H1 (cell line): ENCODE results near the gene PRG2. TPM values are rescaled to one million over a fixed set of nuclear protein-coding genes. Genes with fewer than 3 reads are reported as not detected.

Source experiments
- CTCF ChIA-PET: fragments of 300-600 bp; sonication (Branson Sonifier 250); formaldehyde crosslinking; loops from one replicate; lab custom pipeline; 2021; ENCODE audit not compliant: partially characterized antibody; lab: Charles Lee
- POLR2A ChIA-PET: fragments of 300-600 bp; sonication (Branson Sonifier 250); formaldehyde crosslinking; loops from one replicate; lab custom pipeline; 2021; ENCODE audit warnings: inconsistent platforms; ENCODE audit not compliant: partially characterized antibody; lab: Charles Lee
- DNase-seq, 2 experiments: peaks; one replicate each; pipeline versions ENCODE4 v3.0.0 to v3.0.0-alpha.2; 2010 to 2022; ENCODE audit warnings: low spot score in 2 of 2, low read depth in 1 of 2, mixed read lengths in 1 of 2
- FAIRE-seq: peaks from 2 replicates; lab custom pipeline; 2011; peaks lifted over from hg19 to GRCh38; lab: Jason Lieb, UNC
- H2AFZ ChIP-seq: 2 replicates; pipeline ENCODE4 v1.8.1; 2012; ENCODE audit warnings: low read length, inconsistent platforms
- H2AK5ac ChIP-seq: 2 replicates; pipeline ENCODE4 v1.6.1; 2013; ENCODE audit warnings: low read depth, low read length
- H2BK120ac ChIP-seq: replicated peaks from 2 replicates; pipeline ENCODE3; 2013; ENCODE audit warnings: low read depth, low read length, inconsistent platforms
- H2BK12ac ChIP-seq: 2 replicates; pipeline ENCODE4 v1.6.1; 2013; ENCODE audit warnings: low read depth, low read length
- H2BK15ac ChIP-seq: 2 replicates; pipeline ENCODE4 v1.6.1; 2013; ENCODE audit warnings: low read length
- H2BK20ac ChIP-seq: 2 replicates; pipeline ENCODE4 v1.6.1; 2013; ENCODE audit warnings: low read length
- H2BK5ac ChIP-seq: 2 replicates; pipeline ENCODE4 v1.6.1; 2013; ENCODE audit warnings: low read depth, low read length
- H3K14ac ChIP-seq: 2 replicates; pipeline ENCODE4 v1.6.1; 2013; ENCODE audit warnings: inconsistent platforms; ENCODE audit not compliant: insufficient read length
- H3K18ac ChIP-seq: 2 replicates; pipeline ENCODE4 v1.6.1; 2013; ENCODE audit warnings: low read length; ENCODE audit errors: extremely low read depth
- H3K23ac ChIP-seq: 2 replicates; pipeline ENCODE4 v1.6.1; 2013; ENCODE audit warnings: inconsistent platforms; ENCODE audit not compliant: insufficient read length
- H3K23me2 ChIP-seq: 2 replicates; pipeline ENCODE4 v1.6.1; 2013; ENCODE audit warnings: low read depth, low read length
- H3K27ac ChIP-seq: 2 replicates; pipeline ENCODE4 v1.6.1; 2011; ENCODE audit warnings: low read depth, low read length, inconsistent platforms
- H3K27me3 ChIP-seq, 4 experiments: replicated peaks in 1 of 4; 1 replicate in 1 of 4; 2 replicates in 3 of 4; pipeline versions ENCODE4 v1.6.1 to v1.8.1; 2011 to 2013; ENCODE audit warnings: low read length in 3 of 4, mild to moderate bottlenecking in 3 of 4, inconsistent platforms in 2 of 4, mixed read lengths in 2 of 4, moderate library complexity in 1 of 4; ENCODE audit not compliant: control insufficient read depth in 3 of 4, insufficient read depth in 3 of 4; ENCODE audit errors: extremely low read depth in 1 of 4
- H3K36me3 ChIP-seq, 4 experiments: 2 replicates each; pipeline versions ENCODE4 v1.6.1 to v1.8.1; 2011 to 2013; ENCODE audit warnings: mild to moderate bottlenecking in 4 of 4, low read length in 3 of 4, moderate library complexity in 2 of 4, control low read depth in 1 of 4, inconsistent platforms in 1 of 4; ENCODE audit not compliant: insufficient read depth in 4 of 4, control insufficient read depth in 2 of 4
- H3K4ac ChIP-seq: replicated peaks from 2 replicates; pipeline ENCODE3; 2013; ENCODE audit warnings: low read length, low read depth, mixed read lengths, inconsistent platforms; ENCODE audit not compliant: insufficient read length
- H3K4me1 ChIP-seq, 4 experiments: replicated peaks in 1 of 4; 1 replicate in 1 of 4; 2 replicates in 3 of 4; pipeline versions ENCODE4 v1.6.1 to v1.8.1; 2011 to 2013; ENCODE audit warnings: low read length in 3 of 4, inconsistent platforms in 2 of 4, mixed read lengths in 1 of 4; ENCODE audit not compliant: insufficient read depth in 4 of 4, control insufficient read depth in 3 of 4
- H3K4me2 ChIP-seq, 2 experiments: 2 replicates each; pipeline versions ENCODE4 v1.6.1 to v1.8.1; 2011 to 2013; ENCODE audit warnings: low read depth in 2 of 2, low read length in 2 of 2, control low read depth in 1 of 2, inconsistent platforms in 1 of 2, mild to moderate bottlenecking in 1 of 2; ENCODE audit not compliant: insufficient read depth in 1 of 2
- H3K4me3 ChIP-seq, 4 experiments: fragments of 200-600, 300-600 bp in 1 of 4; sonication (generic), shearing (Covaris generic), sonication (Bioruptor Twin) in 1 of 4; 2 replicates each; pipeline versions ENCODE4 v1.5.1 to v1.8.1; 2011 to 2016; ENCODE audit warnings: low read length in 4 of 4, low read depth in 3 of 4, control low read depth in 2 of 4, inconsistent platforms in 2 of 4, mild to moderate bottlenecking in 2 of 4, mixed read lengths in 1 of 4, moderate library complexity in 1 of 4; ENCODE audit not compliant: insufficient read depth in 2 of 4; ENCODE audit errors: extremely low read depth in 1 of 4
- H3K56ac ChIP-seq: replicated peaks from 2 replicates; pipeline ENCODE3; 2013; ENCODE audit warnings: low read depth, mild to moderate bottlenecking, mixed read lengths, low read length, inconsistent platforms; ENCODE audit not compliant: insufficient read length
- H3K79me1 ChIP-seq: 2 replicates; pipeline ENCODE4 v1.6.1; 2013; ENCODE audit warnings: low read depth, low read length, control low read depth
- H3K79me2 ChIP-seq, 2 experiments: 2 replicates each; pipeline versions ENCODE4 v1.6.1 to v1.8.1; 2012 to 2013; ENCODE audit warnings: low read length in 2 of 2, mild to moderate bottlenecking in 2 of 2, inconsistent platforms in 1 of 2; ENCODE audit not compliant: insufficient read depth in 2 of 2, control insufficient read depth in 1 of 2
- H3K9ac ChIP-seq, 4 experiments: replicated peaks in 1 of 4; 1 replicate in 1 of 4; 2 replicates in 3 of 4; pipeline versions ENCODE4 v1.6.1 to v1.8.1; 2011 to 2013; ENCODE audit warnings: low read depth in 3 of 4, low read length in 3 of 4, control low read depth in 2 of 4, mild to moderate bottlenecking in 2 of 4, moderate library complexity in 2 of 4, inconsistent platforms in 1 of 4; ENCODE audit errors: extremely low read depth in 1 of 4
- H3K9me3 ChIP-seq, 2 experiments: 2 replicates each; pipeline versions ENCODE4 v1.6.1 to v1.8.1; 2012 to 2013; ENCODE audit warnings: mild to moderate bottlenecking in 2 of 2, moderate library complexity in 2 of 2, control low read depth in 1 of 2, inconsistent platforms in 1 of 2, low read depth in 1 of 2, low read length in 1 of 2, mixed read lengths in 1 of 2; ENCODE audit not compliant: insufficient read depth in 2 of 2
- H4K20me1 ChIP-seq, 2 experiments: replicated peaks in 1 of 2; 2 replicates each; pipeline versions ENCODE3 to v1.8.1; 2011 to 2013; ENCODE audit warnings: inconsistent platforms in 2 of 2, low read length in 2 of 2, mild to moderate bottlenecking in 1 of 2; ENCODE audit not compliant: insufficient read depth in 2 of 2, control insufficient read depth in 1 of 2
- H4K5ac ChIP-seq: 2 replicates; pipeline ENCODE4 v1.6.1; 2013; ENCODE audit warnings: low read length, low read depth, mixed read lengths, inconsistent platforms; ENCODE audit not compliant: insufficient read length
- H4K8ac ChIP-seq: 2 replicates; pipeline ENCODE4 v1.8.0; 2013; ENCODE audit warnings: mild to moderate bottlenecking, moderate library complexity, low read length, inconsistent platforms; ENCODE audit not compliant: insufficient read depth; ENCODE audit errors: extremely low read depth
- H4K91ac ChIP-seq: replicated peaks from 2 replicates; pipeline ENCODE3; 2013; ENCODE audit warnings: low read length, mixed read lengths, inconsistent platforms; ENCODE audit not compliant: insufficient read length
- CTBP2 ChIP-seq: IDR thresholded peaks from 2 replicates; pipeline ENCODE4 v1.7.0; 2011; ENCODE audit warnings: borderline replicate concordance, mild to moderate bottlenecking, moderate library complexity, mixed read lengths, low read length; ENCODE audit not compliant: insufficient read depth, insufficient read length
- GABPA ChIP-seq: IDR thresholded peaks from 2 replicates; pipeline ENCODE4 v1.6.1; 2011; ENCODE audit warnings: mild to moderate bottlenecking, low read length, moderate library complexity, borderline replicate concordance; ENCODE audit not compliant: insufficient read depth
- MAFK ChIP-seq: IDR thresholded peaks from 2 replicates; pipeline ENCODE4 v1.6.1; 2012; ENCODE audit warnings: low read depth, mild to moderate bottlenecking, improper control_type of control experiment, low read length
- RAD21 ChIP-seq, 2 experiments: IDR thresholded peaks in 1 of 2; conservative IDR thresholded peaks in 1 of 2; 2 replicates each; pipeline ENCODE4 v1.6.1; 2011; ENCODE audit warnings: low read depth in 2 of 2, low read length in 2 of 2, improper control_type of control experiment in 1 of 2, inconsistent platforms in 1 of 2, mild to moderate bottlenecking in 1 of 2, moderate library complexity in 1 of 2
- SP2 ChIP-seq: IDR thresholded peaks from 2 replicates; pipeline ENCODE4 v1.6.1; 2012; ENCODE audit warnings: mild to moderate bottlenecking, low read length, inconsistent platforms
- WGBS, 2 experiments: shearing (Covaris generic) in 1 of 2; methylation state at CpG; one replicate each; pipeline versions ENCODE4 v1.1.6 to v1.1.7; 2013 to 2015; ENCODE audit warnings: low lambda C conversion rate in 2 of 2, mixed read lengths in 2 of 2, inconsistent platforms in 1 of 2, low coverage in 1 of 2, missing lambda C conversion rate in 1 of 2; ENCODE audit not compliant: insufficient replicate concordance in 2 of 2, insufficient coverage in 1 of 2, insufficient read length in 1 of 2; ENCODE audit errors: extremely low coverage in 1 of 2, missing lambda C conversion rate in 1 of 2; 5-methylcytosine and 5-hydroxymethylcytosine counted together
- polyA plus RNA-seq, 7 experiments: library from polyadenylated mRNA; depleted of rRNA in 3 of 7; stranded (reverse) in 5 of 7; unstranded in 2 of 7; fragments of >200 nt in 5 of 7; fragments of 200-250 nt in 2 of 7; gene quantifications; 1 replicate in 5 of 7; 2 replicates in 1 of 7; 4 replicates in 1 of 7; pipeline versions ENCODE4 v1.2.1 to v1.2.3, GENCODE V29; 2011 to 2013; ENCODE audit warnings: missing spikeins in 2 of 7, mixed read lengths in 2 of 7
- total RNA-seq: library from RNA; stranded (reverse); fragmentation: NEBNext Ultra II Directional; extraction: Animal tissue kit (Norgen Biotek cat#: 25700); gene quantifications from 2 replicates; pipeline ENCODE4 v1.2.1, GENCODE V29; 2021
- TF ChIP-seq, protein P1 (sequence below): IDR thresholded peaks from 2 replicates; pipeline ENCODE4 v1.6.1; 2011; ENCODE audit warnings: low read depth, mild to moderate bottlenecking, low read length; ENCODE audit not compliant: insufficient read depth
- TF ChIP-seq, protein P2 (sequence below), 3 experiments: IDR thresholded peaks; 1 replicate in 2 of 3; 2 replicates in 1 of 3; pipeline versions ENCODE4 v1.5.1 to v1.6.1; 2011; ENCODE audit warnings: low read length in 3 of 3, mild to moderate bottlenecking in 3 of 3, inconsistent platforms in 2 of 3, low read depth in 1 of 3, moderate library complexity in 1 of 3; ENCODE audit not compliant: insufficient read depth in 1 of 3; ENCODE audit errors: control extremely low read depth in 1 of 3

Gene PRG2
- total and polyA plus RNA-seq, 2 of the 8 experiments (the other 6 are each of a cell fraction or from before 2014, with no cell fraction given) = 0.32 TPM; not detected in 1

DNA sequence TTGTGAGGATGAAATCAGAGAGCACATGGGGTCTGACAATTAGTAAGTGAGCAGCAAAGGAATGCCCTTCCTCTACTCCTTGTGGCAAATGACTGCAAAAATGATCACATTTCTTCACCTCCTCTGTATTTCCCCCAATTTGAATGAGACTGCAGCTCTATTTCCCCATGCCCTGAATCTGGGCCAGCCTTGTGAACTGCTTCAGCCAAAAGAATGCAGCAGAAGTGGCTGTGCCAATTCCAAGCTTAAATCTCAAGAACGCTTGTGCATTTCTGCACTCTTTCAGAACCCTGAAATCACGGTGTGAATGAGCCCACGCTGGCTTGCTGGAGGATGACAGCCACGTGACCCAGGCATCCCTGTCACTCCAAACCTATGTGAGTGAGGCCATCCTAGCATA, 26.6 kb upstream of the PRG2 start:
- Histone ChIP-seq H3K18ac (no peak overlapping the region), H3K56ac (no peak overlapping the region), H3K4me1 (no peaks in the 10 kb centered on the region; a peak in 2 of 7 replicates), H4K5ac (no peak overlapping the region), H3K27ac (no peak overlapping the region), H3K4me3 (no peak overlapping the region), H2AK5ac (no peak overlapping the region), H4K91ac (no peak overlapping the region), H3K23ac (no peak overlapping the region), H2BK120ac (no peak overlapping the region), H2BK15ac (no peak overlapping the region), H2BK5ac (no peak overlapping the region), H3K9ac (no peak overlapping the region), H3K14ac (no peak overlapping the region), H3K79me2 (no peaks in the 10 kb centered on the region), H3K9me3 (no peaks in the 10 kb centered on the region), H2BK20ac (no peak overlapping the region), H3K79me1 (no peaks in the 10 kb centered on the region), H3K4ac (no peak overlapping the region), H3K36me3 (peaks cover 10 to 50% (median 28%) of the 10 kb centered on the region in 4 experiments; a peak in 7 of 8 replicates), H3K4me2 (no peak overlapping the region), H3K23me2 (no peaks in the 10 kb centered on the region), H2BK12ac (no peak overlapping the region), H2AFZ (no peak overlapping the region), H3K27me3 (no peaks in the 10 kb centered on the region), H4K20me1 (peaks cover 0 to 4% of the 10 kb centered on the region in 2 experiments), H4K8ac (no peak overlapping the region)
- WGBS, 2 experiments = 93% methylated on average over 4 of the region's 4 CpGs; no CpG with 5 or more reads in 1 of the 2 experiments
- ChIA-PET CTCF (interaction anchor here (1.1 to 2.3 kb wide), 3 partner anchors 8 to 41 kb away, joined by 3 to 6 read pairs (median 6); no protein-coding TSS in a partner anchor), POLR2A (interaction anchor here (1.2 kb wide), 1 partner anchor 9 kb away, joined by 3 read pairs; no protein-coding TSS in a partner anchor)
- FAIRE-seq = no peak
- DNase-seq = no peak
- TF ChIP-seq, protein P1, sequence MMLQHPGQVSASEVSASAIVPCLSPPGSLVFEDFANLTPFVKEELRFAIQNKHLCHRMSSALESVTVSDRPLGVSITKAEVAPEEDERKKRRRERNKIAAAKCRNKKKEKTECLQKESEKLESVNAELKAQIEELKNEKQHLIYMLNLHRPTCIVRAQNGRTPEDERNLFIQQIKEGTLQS = no peak
- TF ChIP-seq CTBP2 = no peak
- TF ChIP-seq, protein P2, sequence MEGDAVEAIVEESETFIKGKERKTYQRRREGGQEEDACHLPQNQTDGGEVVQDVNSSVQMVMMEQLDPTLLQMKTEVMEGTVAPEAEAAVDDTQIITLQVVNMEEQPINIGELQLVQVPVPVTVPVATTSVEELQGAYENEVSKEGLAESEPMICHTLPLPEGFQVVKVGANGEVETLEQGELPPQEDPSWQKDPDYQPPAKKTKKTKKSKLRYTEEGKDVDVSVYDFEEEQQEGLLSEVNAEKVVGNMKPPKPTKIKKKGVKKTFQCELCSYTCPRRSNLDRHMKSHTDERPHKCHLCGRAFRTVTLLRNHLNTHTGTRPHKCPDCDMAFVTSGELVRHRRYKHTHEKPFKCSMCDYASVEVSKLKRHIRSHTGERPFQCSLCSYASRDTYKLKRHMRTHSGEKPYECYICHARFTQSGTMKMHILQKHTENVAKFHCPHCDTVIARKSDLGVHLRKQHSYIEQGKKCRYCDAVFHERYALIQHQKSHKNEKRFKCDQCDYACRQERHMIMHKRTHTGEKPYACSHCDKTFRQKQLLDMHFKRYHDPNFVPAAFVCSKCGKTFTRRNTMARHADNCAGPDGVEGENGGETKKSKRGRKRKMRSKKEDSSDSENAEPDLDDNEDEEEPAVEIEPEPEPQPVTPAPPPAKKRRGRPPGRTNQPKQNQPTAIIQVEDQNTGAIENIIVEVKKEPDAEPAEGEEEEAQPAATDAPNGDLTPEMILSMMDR (IDR thresholded peaks at IDR 0.05; ENCODE audit: control extremely low read depth in 1 of 3, insufficient read depth in 1 of 3, low read depth in 1 of 3, low read length in 3 of 3) = no peak
- no peak for TF ChIP-seq MAFK
- TF ChIP-seq SP2 = no peak
- no peak for TF ChIP-seq GABPA
- TF ChIP-seq RAD21 (IDR thresholded peaks at IDR 0.05 in 1 of 2, conservative IDR thresholded peaks at IDR 0.05 in 1 of 2; ENCODE audit: low read depth in 2 of 2, low read length in 2 of 2) = no peak
